Activated naive CD4-positive, alpha-beta T cell treated with anti-CD3 and anti-CD28 coated beads, Interleukin-2, amount 50 U/mL, for 24 hours (primary cell): ENCODE results near the gene KAT2B.

Experiments used
- H3K27ac Mint-ChIP-seq: one replicate; pipeline ENCODE4 v1.8.0; 2021; ENCODE audit warnings: mild to moderate bottlenecking, mixed read lengths
- H3K27me3 Mint-ChIP-seq: one replicate; pipeline ENCODE4 v1.8.0; 2021; ENCODE audit warnings: mixed read lengths
- H3K36me3 Mint-ChIP-seq: one replicate; pipeline ENCODE4 v1.8.0; 2021; ENCODE audit warnings: mixed read lengths
- H3K4me1 Mint-ChIP-seq: one replicate; pipeline ENCODE4 v1.8.0; 2021; ENCODE audit warnings: mixed read lengths
- H3K4me3 Mint-ChIP-seq: one replicate; pipeline ENCODE4 v1.8.0; 2021; ENCODE audit warnings: mild to moderate bottlenecking, mixed read lengths
- H3K9me3 Mint-ChIP-seq: one replicate; pipeline ENCODE4 v1.8.0; 2021; ENCODE audit warnings: mixed read lengths

The KAT2B gene

DNA sequence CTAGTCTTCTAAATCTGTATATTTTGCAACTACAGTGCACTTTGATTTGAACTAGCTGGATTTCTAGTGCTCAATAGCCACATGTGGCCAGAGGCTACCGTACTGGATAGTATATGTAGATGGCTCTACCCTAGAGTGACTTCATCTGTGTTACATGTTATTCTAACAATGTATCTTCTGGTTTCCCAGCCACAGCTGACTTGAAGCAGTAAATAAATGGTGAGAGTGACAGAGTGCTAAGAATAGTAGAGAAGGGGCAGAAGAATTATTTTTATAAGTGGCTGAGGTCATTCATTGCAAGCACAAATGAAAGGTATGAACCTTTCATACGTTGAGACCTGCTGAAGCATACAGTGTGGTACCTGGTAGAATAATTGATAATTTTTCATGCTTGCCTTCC lies 30.9 kb downstream of the KAT2B start:
- Mint-ChIP-seq H3K4me1 (peaks cover 30% of the 10 kb centered on the region), H3K27me3 (no peaks in the 10 kb centered on the region), H3K27ac (no peak overlapping the region), H3K36me3 (peaks cover 18% of the 10 kb centered on the region), H3K9me3 (no peaks in the 10 kb centered on the region), H3K4me3 (no peak overlapping the region)

- no peak overlapping the region for H3K4me3 Mint-ChIP-seq
- H3K27ac Mint-ChIP-seq = no peak overlapping the region
Observed at GRCh38 chr3:20072422-20072821, 32.2 kb downstream of the KAT2B start.

GRCh38 chr3:20073068-20073467 lies 32.8 kb downstream of the KAT2B start:
- Mint-ChIP-seq H3K4me1 (peaks cover 21% of the 10 kb centered on the region), H3K4me3 (no peak overlapping the region), H3K36me3 (peaks cover 21% of the 10 kb centered on the region), H3K27ac (peak overlapping the region; percentile 31), H3K9me3 (no peaks in the 10 kb centered on the region), H3K27me3 (no peaks in the 10 kb centered on the region)

More at GRCh38 chr3:20072422-20072821, 32.2 kb downstream of the KAT2B start:
- Mint-ChIP-seq H3K36me3 (peaks cover 21% of the 10 kb centered on the region), H3K27me3 (no peaks in the 10 kb centered on the region), H3K4me1 (peaks cover 24% of the 10 kb centered on the region), H3K9me3 (no peaks in the 10 kb centered on the region)

GRCh38 chr3:20073683-20074082 lies 33.4 kb downstream of the KAT2B start:
- H3K4me3 Mint-ChIP-seq = no peak overlapping the region
- H3K27me3 Mint-ChIP-seq = no peaks in the 10 kb centered on the region
- H3K9me3 Mint-ChIP-seq = no peaks in the 10 kb centered on the region
- H3K36me3 Mint-ChIP-seq = peaks cover 20% of the 10 kb centered on the region
- H3K4me1 Mint-ChIP-seq = peaks cover 15% of the 10 kb centered on the region
- no peak overlapping the region for H3K27ac Mint-ChIP-seq

DNA sequence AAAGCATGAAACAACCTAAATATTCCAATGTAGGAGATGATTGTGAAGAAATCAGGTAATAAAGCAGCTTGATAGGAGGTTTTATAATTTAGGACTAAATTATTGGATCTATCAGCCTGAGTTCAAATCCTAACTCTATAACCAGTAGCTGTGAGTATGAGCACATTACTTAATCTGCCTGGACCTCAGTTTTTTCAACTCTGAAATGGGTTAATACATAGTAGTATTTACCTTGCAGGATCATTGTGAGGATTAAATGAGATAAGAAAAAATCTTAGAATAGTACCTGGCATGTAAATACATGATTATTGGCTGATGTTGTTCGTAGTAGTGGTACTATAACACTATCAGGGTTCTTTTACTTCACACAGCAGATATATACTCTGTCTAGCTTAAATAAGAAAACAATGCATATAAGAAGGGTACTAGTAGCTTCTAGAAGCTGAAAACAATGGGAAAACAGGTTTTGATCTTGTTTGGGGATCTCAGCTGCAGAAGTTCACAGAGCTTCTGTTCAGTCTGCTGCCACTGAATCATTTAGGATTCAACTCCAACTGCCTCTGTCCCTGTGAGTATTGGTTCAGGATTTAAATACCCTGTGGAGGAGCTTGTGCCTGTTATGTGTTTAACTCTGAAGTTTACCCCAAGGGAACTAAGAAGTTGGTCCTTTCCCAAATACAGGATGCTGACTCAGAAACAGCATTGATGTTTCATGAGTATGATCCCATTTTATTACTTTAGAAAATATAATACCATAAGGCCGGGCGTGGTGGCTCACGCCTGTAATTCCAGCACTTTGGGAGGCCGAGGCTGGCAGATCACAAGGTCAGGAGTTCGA lies 34.2 kb downstream of the KAT2B start:
- H3K27me3 Mint-ChIP-seq = no peaks in the 10 kb centered on the region
- H3K4me1 Mint-ChIP-seq = peaks cover 11% of the 10 kb centered on the region
- peaks cover 19% of the 10 kb centered on the region for H3K36me3 Mint-ChIP-seq
- H3K4me3 Mint-ChIP-seq = no peak overlapping the region
- no peak overlapping the region for H3K27ac Mint-ChIP-seq
- H3K9me3 Mint-ChIP-seq = no peaks in the 10 kb centered on the region

- no peak overlapping the region for H3K4me3 Mint-ChIP-seq
- H3K9me3 Mint-ChIP-seq = no peaks in the 10 kb centered on the region
- peaks cover 13% of the 10 kb centered on the region for H3K4me1 Mint-ChIP-seq
Observed at GRCh38 chr3:20075197-20075596, 35.0 kb downstream of the KAT2B start.

GRCh38 chr3:20076296-20076997 lies 36.2 kb downstream of the KAT2B start:
- no peak overlapping the region for H3K4me3 Mint-ChIP-seq
- H3K36me3 Mint-ChIP-seq = peaks cover 16% of the 10 kb centered on the region
- H3K27ac Mint-ChIP-seq = no peak overlapping the region

More at GRCh38 chr3:20075197-20075596, 35.0 kb downstream of the KAT2B start:
- H3K36me3 Mint-ChIP-seq = peaks cover 16% of the 10 kb centered on the region
- H3K27ac Mint-ChIP-seq = no peak overlapping the region
- no peaks in the 10 kb centered on the region for H3K27me3 Mint-ChIP-seq

DNA sequence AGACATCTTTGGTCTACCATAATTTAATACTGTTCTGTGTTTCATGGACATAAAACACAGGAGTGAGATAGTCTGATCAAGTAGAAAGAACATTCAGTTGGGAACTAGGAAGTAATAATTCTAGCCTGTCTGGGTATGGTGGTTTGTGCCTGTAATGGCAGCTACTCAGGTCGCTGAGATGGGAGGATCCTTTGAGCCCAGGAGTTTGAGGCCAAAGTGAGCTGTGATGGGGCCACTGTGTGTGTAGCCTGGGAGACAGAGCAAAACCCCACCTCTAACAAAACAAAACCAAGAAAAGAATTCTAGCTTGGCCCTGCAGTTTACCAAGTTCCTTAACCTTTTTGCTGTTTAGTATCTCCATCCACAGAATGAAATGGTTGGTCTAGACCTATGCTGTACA lies 36.8 kb downstream of the KAT2B start:
- Mint-ChIP-seq H3K4me3 (no peak overlapping the region), H3K27ac (no peak overlapping the region), H3K36me3 (peaks cover 16% of the 10 kb centered on the region), H3K4me1 (peaks cover 26% of the 10 kb centered on the region), H3K27me3 (no peaks in the 10 kb centered on the region), H3K9me3 (no peaks in the 10 kb centered on the region)

More at GRCh38 chr3:20076296-20076997, 36.2 kb downstream of the KAT2B start:
- no peaks in the 10 kb centered on the region for H3K27me3 Mint-ChIP-seq
- H3K9me3 Mint-ChIP-seq = no peaks in the 10 kb centered on the region
- H3K4me1 Mint-ChIP-seq = peaks cover 25% of the 10 kb centered on the region

- Mint-ChIP-seq H3K27ac (no peak overlapping the region), H3K27me3 (no peaks in the 10 kb centered on the region), H3K36me3 (peaks cover 15% of the 10 kb centered on the region), H3K9me3 (no peaks in the 10 kb centered on the region), H3K4me1 (peaks cover 23% of the 10 kb centered on the region), H3K4me3 (no peak overlapping the region)
Observed at GRCh38 chr3:20078194-20078714, 38.0 kb downstream of the KAT2B start.

DNA sequence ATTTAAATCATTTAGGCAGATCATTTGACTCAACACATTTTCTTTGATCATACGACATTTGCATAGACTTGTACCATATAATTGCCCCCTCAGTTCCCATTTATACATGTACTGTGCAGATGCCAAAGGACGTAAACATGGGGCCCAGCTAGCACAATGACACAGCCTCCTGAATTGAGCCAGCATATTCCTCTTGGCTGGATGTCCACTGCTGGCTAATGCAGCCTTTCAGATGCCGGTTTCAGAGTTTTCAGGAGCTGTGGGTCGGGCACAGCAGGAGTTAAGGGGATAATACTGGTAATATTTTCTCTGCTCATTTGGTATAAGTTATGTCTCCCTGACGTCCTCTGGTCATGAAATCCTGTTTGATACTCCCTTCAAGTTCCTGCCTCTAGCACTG lies 39.4 kb downstream of the KAT2B start:
- Mint-ChIP-seq H3K27ac (no peak overlapping the region), H3K9me3 (no peaks in the 10 kb centered on the region), H3K4me3 (no peak overlapping the region), H3K27me3 (no peaks in the 10 kb centered on the region), H3K4me1 (peaks cover 28% of the 10 kb centered on the region), H3K36me3 (peaks cover 16% of the 10 kb centered on the region)

DNA sequence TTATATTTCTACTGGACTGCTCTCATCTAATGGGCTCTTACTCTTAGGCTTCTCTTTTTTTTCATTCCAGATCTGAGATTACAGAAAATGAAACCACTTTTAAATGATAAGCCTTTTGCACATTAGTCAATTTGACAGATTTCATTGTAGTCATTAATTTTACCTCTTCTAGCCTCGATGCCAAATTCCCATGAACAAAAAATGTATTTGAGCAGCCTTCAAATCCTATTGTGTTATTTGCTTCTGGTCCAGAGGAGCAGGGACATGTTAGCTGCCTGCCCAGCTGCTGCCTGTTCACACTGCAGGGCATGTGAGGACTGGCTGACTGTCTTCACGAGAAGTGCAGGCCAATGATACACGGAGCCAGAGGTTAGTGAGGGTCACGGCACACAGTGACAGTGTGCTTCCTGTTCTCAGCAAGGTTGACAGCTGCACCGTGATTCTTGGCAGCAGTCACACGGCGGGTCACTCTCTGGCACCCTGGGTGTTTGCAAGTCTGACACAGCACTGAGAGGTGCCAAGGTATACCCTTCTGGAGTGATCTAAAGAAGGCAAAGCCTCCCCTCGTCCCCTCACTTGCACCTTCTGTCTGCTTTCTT lies 40.8 kb downstream of the KAT2B start:
- H3K36me3 Mint-ChIP-seq = peaks cover 16% of the 10 kb centered on the region
- no peak overlapping the region for H3K27ac Mint-ChIP-seq
- no peaks in the 10 kb centered on the region for H3K9me3 Mint-ChIP-seq
- no peaks in the 10 kb centered on the region for H3K27me3 Mint-ChIP-seq
- no peak overlapping the region for H3K4me3 Mint-ChIP-seq
- H3K4me1 Mint-ChIP-seq = peaks cover 28% of the 10 kb centered on the region

GRCh38 chr3:20083253-20083652 lies 43.0 kb downstream of the KAT2B start:
- H3K27me3 Mint-ChIP-seq = no peaks in the 10 kb centered on the region
- peaks cover 28% of the 10 kb centered on the region for H3K4me1 Mint-ChIP-seq
- no peak overlapping the region for H3K4me3 Mint-ChIP-seq
- peak overlapping the region; percentile 73 for H3K27ac Mint-ChIP-seq
- peaks cover 19% of the 10 kb centered on the region for H3K36me3 Mint-ChIP-seq
- no peaks in the 10 kb centered on the region for H3K9me3 Mint-ChIP-seq

- H3K4me1 Mint-ChIP-seq = peaks cover 31% of the 10 kb centered on the region
- no peak overlapping the region for H3K4me3 Mint-ChIP-seq
- H3K9me3 Mint-ChIP-seq = no peaks in the 10 kb centered on the region
- H3K36me3 Mint-ChIP-seq = peaks cover 22% of the 10 kb centered on the region
- no peak overlapping the region for H3K27ac Mint-ChIP-seq
- no peaks in the 10 kb centered on the region for H3K27me3 Mint-ChIP-seq
Observed at GRCh38 chr3:20083953-20084352, 43.7 kb downstream of the KAT2B start.

GRCh38 chr3:20091331-20092047 lies 51.2 kb downstream of the KAT2B start:
- peaks cover 8% of the 10 kb centered on the region for H3K9me3 Mint-ChIP-seq
- no peaks in the 10 kb centered on the region for H3K27me3 Mint-ChIP-seq
- H3K36me3 Mint-ChIP-seq = peaks cover 46% of the 10 kb centered on the region
- H3K4me3 Mint-ChIP-seq = no peak overlapping the region
- no peak overlapping the region for H3K27ac Mint-ChIP-seq
- peaks cover 20% of the 10 kb centered on the region for H3K4me1 Mint-ChIP-seq

DNA sequence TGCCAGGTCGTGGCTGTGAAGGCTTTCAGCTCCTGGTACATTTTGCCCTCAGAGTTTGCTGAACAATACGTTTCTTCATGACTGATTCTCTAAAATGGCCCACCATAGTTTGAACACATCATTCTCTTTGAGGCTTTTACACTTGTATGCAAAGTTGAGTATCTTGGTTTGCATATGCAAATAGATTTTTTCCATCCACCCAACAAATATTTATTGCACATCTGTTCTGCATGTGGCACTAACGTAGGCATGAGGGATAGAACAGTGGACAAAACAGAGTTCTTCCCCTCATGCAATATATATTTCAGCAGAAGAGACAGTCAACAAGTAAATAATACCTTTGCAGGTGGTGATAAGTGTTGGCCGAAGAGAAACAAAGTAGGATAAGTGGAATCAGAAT lies 55.2 kb downstream of the KAT2B start:
- no peak overlapping the region for H3K27ac Mint-ChIP-seq
- H3K36me3 Mint-ChIP-seq = peaks cover 32% of the 10 kb centered on the region
- H3K27me3 Mint-ChIP-seq = no peaks in the 10 kb centered on the region
- peaks cover 36% of the 10 kb centered on the region for H3K4me1 Mint-ChIP-seq
- H3K9me3 Mint-ChIP-seq = no peaks in the 10 kb centered on the region
- no peak overlapping the region for H3K4me3 Mint-ChIP-seq
